ENCODE data around the gene CASZ1.

CASZ1 gene

GRCh38 chr1:10753299-10753698 is 43.1 kb downstream of the CASZ1 start:
- Mint-ChIP-seq H3K4me1 (peaks cover 40% of the 10 kb centered on the region), H3K27me3 (ENCODE audit: low read depth) (peaks cover 24% of the 10 kb centered on the region), H3K36me3 (ENCODE audit: low read depth) (no peaks in the 10 kb centered on the region), H3K27ac (peak overlapping the region; percentile 33 to 77 (median 48)), H3K4me3 (peak overlapping the region in 1 of 3 experiments; percentile 16), H3K9me3 (no peaks in the 10 kb centered on the region)
- TF ChIP-seq CTCF (IDR thresholded peaks at IDR 0.05; ENCODE audit: unreplicated experiment in 3 of 3), result peak in 1 of 3 experiments; percentile 3

GRCh38 chr1:10751561-10752085 is 44.8 kb downstream of the CASZ1 start:
- no peak overlapping the region for H3K4me3 Mint-ChIP-seq
- H3K9me3 Mint-ChIP-seq, result no peaks in the 10 kb centered on the region
- TF ChIP-seq CTCF (IDR thresholded peaks at IDR 0.05; ENCODE audit: unreplicated experiment in 3 of 3), result no peak
- H3K27ac Mint-ChIP-seq, result no peak overlapping the region
- no peaks in the 10 kb centered on the region for H3K36me3 Mint-ChIP-seq (ENCODE audit: low read depth)
- peaks cover 17% of the 10 kb centered on the region for H3K27me3 Mint-ChIP-seq (ENCODE audit: low read depth)
- peaks cover 23% of the 10 kb centered on the region for H3K4me1 Mint-ChIP-seq

GRCh38 chr1:10751160-10751559 is 45.3 kb downstream of the CASZ1 start:
- H3K27ac Mint-ChIP-seq, result no peak overlapping the region
- peaks cover 17% of the 10 kb centered on the region for H3K27me3 Mint-ChIP-seq (ENCODE audit: low read depth)
- peaks cover 22% of the 10 kb centered on the region for H3K4me1 Mint-ChIP-seq

GRCh38 chr1:10745886-10746455 is 50.5 kb downstream of the CASZ1 start:
- H3K27me3 Mint-ChIP-seq (ENCODE audit: low read depth), result peaks cover 42% of the 10 kb centered on the region
- H3K9me3 Mint-ChIP-seq, result no peaks in the 10 kb centered on the region
- H3K4me1 Mint-ChIP-seq, result peaks cover 31% of the 10 kb centered on the region
- TF ChIP-seq CTCF (IDR thresholded peaks at IDR 0.05; ENCODE audit: unreplicated experiment in 3 of 3), result no peak
- H3K36me3 Mint-ChIP-seq (ENCODE audit: low read depth), result no peaks in the 10 kb centered on the region
- H3K4me3 Mint-ChIP-seq, result no peak overlapping the region
- H3K27ac Mint-ChIP-seq, result no peak overlapping the region

More at GRCh38 chr1:10751160-10751559, 45.3 kb downstream of the CASZ1 start:
- no peak overlapping the region for H3K4me3 Mint-ChIP-seq
- no peaks in the 10 kb centered on the region for H3K36me3 Mint-ChIP-seq (ENCODE audit: low read depth)
- no peak for TF ChIP-seq CTCF (IDR thresholded peaks at IDR 0.05; ENCODE audit: unreplicated experiment in 3 of 3)
- H3K9me3 Mint-ChIP-seq, result no peaks in the 10 kb centered on the region

GRCh38 chr1:10745383-10745782 is 51.1 kb downstream of the CASZ1 start:
- no peak overlapping the region for H3K27ac Mint-ChIP-seq
- H3K9me3 Mint-ChIP-seq, result no peaks in the 10 kb centered on the region
- H3K36me3 Mint-ChIP-seq (ENCODE audit: low read depth), result peaks cover 2% of the 10 kb centered on the region

More at GRCh38 chr1:10745383-10745782, 51.1 kb downstream of the CASZ1 start:
- Mint-ChIP-seq H3K27me3 (ENCODE audit: low read depth) (peaks cover 43% of the 10 kb centered on the region), H3K4me3 (no peak overlapping the region), H3K4me1 (peaks cover 32% of the 10 kb centered on the region)
- TF ChIP-seq CTCF (IDR thresholded peaks at IDR 0.05; ENCODE audit: unreplicated experiment in 3 of 3), result no peak

Data from nephron (organoid).